Hepatocyte (in vitro differentiated cells): ENCODE data around the gene AMOTL1. TPM values are rescaled to one million over a fixed set of nuclear protein-coding genes. Genes with fewer than 3 reads are reported as not detected.

Experiments used
- DNase-seq: peaks from one replicate; pipeline ENCODE4 v3.0.0-alpha.2; 2016; ENCODE audit warnings: low spot score
- H2AFZ ChIP-seq: fragments of 200-600 bp; sonication (generic); 2 replicates; pipeline ENCODE4 v1.6.0; 2016; ENCODE audit warnings: antibody characterized with exemption, mild to moderate bottlenecking
- H3K27ac ChIP-seq: fragments of 200-600 bp; sonication (generic); 2 replicates; pipeline ENCODE4 v1.5.1; 2016; ENCODE audit warnings: mild to moderate bottlenecking
- H3K27me3 ChIP-seq: fragments of 200-600 bp; sonication (generic); 2 replicates; pipeline ENCODE4 v1.6.1; 2016
- H3K36me3 ChIP-seq: fragments of 200-600 bp; sonication (generic); replicated peaks from 2 replicates; pipeline ENCODE4 v1.5.1; 2016; ENCODE audit warnings: low read depth; ENCODE audit not compliant: insufficient read depth
- H3K4me1 ChIP-seq: fragments of 200-600 bp; sonication (generic); 2 replicates; pipeline ENCODE4 v1.5.1; 2016; ENCODE audit warnings: mild to moderate bottlenecking, moderate library complexity; ENCODE audit not compliant: insufficient read depth
- H3K4me2 ChIP-seq: fragments of 200-600 bp; sonication (generic); 2 replicates; pipeline ENCODE4 v1.6.0; 2016
- H3K4me3 ChIP-seq: fragments of 200-600 bp; sonication (generic); 2 replicates; pipeline ENCODE4 v1.5.1; 2016; ENCODE audit warnings: mild to moderate bottlenecking
- H3K79me2 ChIP-seq: fragments of 200-600 bp; sonication (generic); 2 replicates; pipeline ENCODE4 v1.6.0; 2017; ENCODE audit warnings: mild to moderate bottlenecking
- H3K9me2 ChIP-seq: fragments of 200-600 bp; sonication (generic); replicated peaks from 2 replicates; pipeline ENCODE4 v1.6.0; 2017; ENCODE audit warnings: mild to moderate bottlenecking; ENCODE audit not compliant: insufficient read depth
- H3K9me3 ChIP-seq: fragments of 200-600 bp; sonication (generic); 2 replicates; pipeline ENCODE4 v1.5.1; 2016; ENCODE audit warnings: low read depth, mild to moderate bottlenecking
- H4K20me1 ChIP-seq: fragments of 200-600 bp; sonication (generic); 2 replicates; pipeline ENCODE4 v1.6.0; 2016; ENCODE audit warnings: mild to moderate bottlenecking; ENCODE audit not compliant: insufficient read depth, poor library complexity, severe bottlenecking
- EZH2 ChIP-seq: fragments of 200-600 bp; sonication (generic); IDR thresholded peaks from 2 replicates; pipeline ENCODE4 v1.6.1; 2016; ENCODE audit warnings: antibody characterized with exemption, mild to moderate bottlenecking, borderline replicate concordance
- EZH2phosphoT487 ChIP-seq: fragments of 200-600 bp; sonication (generic); IDR thresholded peaks from one replicate; pipeline ENCODE4 v1.6.1; 2018; ENCODE audit warnings: antibody characterized with exemption, mild to moderate bottlenecking, low read depth, moderate library complexity; ENCODE audit not compliant: unreplicated experiment, severe bottlenecking
- WGBS: methylation state at CpG from one replicate; pipeline ENCODE4 v1.1.6; 2016; ENCODE audit warnings: low lambda C conversion rate; ENCODE audit errors: missing lambda C conversion rate; 5-methylcytosine and 5-hydroxymethylcytosine counted together
- polyA plus RNA-seq: library from polyadenylated mRNA; unstranded; fragments of >200 nt; fragmentation: Nextera tagmentation; extraction: Ambion mirVana; gene quantifications from 2 replicates; pipeline ENCODE4 v1.2.1, GENCODE V29; 2016
- total RNA-seq: library from RNA; depleted of rRNA; stranded (reverse); fragments of >200 nt; gene quantifications from 2 replicates; pipeline ENCODE4 v1.2.3, GENCODE V29; 2014
- TF ChIP-seq, protein P1 (sequence below): fragments of 200-600 bp; sonication (generic); IDR thresholded peaks from 2 replicates; pipeline ENCODE4 v1.5.1; 2016; ENCODE audit warnings: antibody characterized with exemption, mild to moderate bottlenecking; ENCODE audit not compliant: poor library complexity

The AMOTL1 gene
- total and polyA plus RNA-seq, 2 experiments from 2014 or later, result 23.8 to 57.7 TPM

DNA sequence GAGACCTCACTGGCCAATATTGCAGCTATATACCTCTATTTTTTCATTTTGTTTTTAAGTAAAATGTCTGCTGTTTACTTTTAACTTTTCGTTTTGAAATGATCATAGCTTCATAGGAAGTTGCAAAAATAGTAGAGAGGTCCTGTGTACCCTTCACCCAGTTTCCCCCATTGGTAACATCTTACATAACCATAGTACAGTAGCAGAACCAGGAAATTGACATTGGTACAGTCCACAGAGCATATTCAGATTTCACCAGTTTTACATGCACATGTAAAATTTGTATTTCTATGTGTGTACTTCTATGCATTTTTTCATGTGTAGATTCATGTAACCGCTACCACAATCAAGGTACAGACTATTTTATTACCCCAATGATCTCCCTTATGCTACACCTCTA lies 3.8 kb downstream of the AMOTL1 start:
- DNase-seq, result no peak
- H3K27me3 ChIP-seq, result no peaks in the 10 kb centered on the region
- H3K79me2 ChIP-seq, result peaks cover 86% of the 10 kb centered on the region
- TF ChIP-seq EZH2phosphoT487, result no peak
- H2AFZ ChIP-seq, result no peak overlapping the region
- H3K36me3 ChIP-seq, result no peaks in the 10 kb centered on the region
- H3K4me3 ChIP-seq, result peak overlapping the region; percentile 6
- peaks cover 71% of the 10 kb centered on the region for H4K20me1 ChIP-seq
- peak overlapping the region; percentile 74 for H3K4me2 ChIP-seq
- H3K9me3 ChIP-seq, result no peaks in the 10 kb centered on the region
- no peaks in the 10 kb centered on the region for H3K9me2 ChIP-seq
- peaks cover 37% of the 10 kb centered on the region for H3K4me1 ChIP-seq
- H3K27ac ChIP-seq, result no peak overlapping the region
- WGBS, result 97% methylated on average over 2 of the region's 2 CpGs

DNA sequence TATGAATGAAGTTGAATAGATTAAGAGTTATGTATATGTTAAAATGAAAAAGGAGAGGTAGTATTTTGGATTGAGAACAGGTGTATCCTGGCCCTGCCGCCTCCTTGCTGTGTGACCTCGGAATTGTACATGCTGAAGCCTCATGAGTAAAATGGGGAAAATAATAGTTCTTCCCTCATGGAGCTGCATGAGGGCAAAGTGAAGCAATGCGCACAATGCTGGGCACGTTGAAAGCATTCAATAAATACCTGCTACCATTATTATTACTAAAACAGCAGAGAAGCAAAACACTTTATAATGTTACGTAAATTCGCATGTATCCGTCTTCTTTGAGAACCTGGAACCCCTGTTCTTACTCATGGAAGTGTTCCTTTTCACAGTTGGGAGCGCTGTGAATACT lies 5.7 kb downstream of the AMOTL1 start:
- Histone ChIP-seq H3K9me2 (no peaks in the 10 kb centered on the region), H3K4me1 (peaks cover 30% of the 10 kb centered on the region), H3K4me2 (no peak overlapping the region), H3K27ac (no peak overlapping the region), H3K27me3 (no peaks in the 10 kb centered on the region), H3K79me2 (peaks cover 100% of the 10 kb centered on the region), H2AFZ (no peak overlapping the region), H3K36me3 (no peaks in the 10 kb centered on the region), H3K9me3 (no peaks in the 10 kb centered on the region), H3K4me3 (no peak overlapping the region), H4K20me1 (peaks cover 90% of the 10 kb centered on the region)
- no peak for DNase-seq
- TF ChIP-seq EZH2 (no peak), EZH2phosphoT487 (no peak)
- TF ChIP-seq, protein P1, sequence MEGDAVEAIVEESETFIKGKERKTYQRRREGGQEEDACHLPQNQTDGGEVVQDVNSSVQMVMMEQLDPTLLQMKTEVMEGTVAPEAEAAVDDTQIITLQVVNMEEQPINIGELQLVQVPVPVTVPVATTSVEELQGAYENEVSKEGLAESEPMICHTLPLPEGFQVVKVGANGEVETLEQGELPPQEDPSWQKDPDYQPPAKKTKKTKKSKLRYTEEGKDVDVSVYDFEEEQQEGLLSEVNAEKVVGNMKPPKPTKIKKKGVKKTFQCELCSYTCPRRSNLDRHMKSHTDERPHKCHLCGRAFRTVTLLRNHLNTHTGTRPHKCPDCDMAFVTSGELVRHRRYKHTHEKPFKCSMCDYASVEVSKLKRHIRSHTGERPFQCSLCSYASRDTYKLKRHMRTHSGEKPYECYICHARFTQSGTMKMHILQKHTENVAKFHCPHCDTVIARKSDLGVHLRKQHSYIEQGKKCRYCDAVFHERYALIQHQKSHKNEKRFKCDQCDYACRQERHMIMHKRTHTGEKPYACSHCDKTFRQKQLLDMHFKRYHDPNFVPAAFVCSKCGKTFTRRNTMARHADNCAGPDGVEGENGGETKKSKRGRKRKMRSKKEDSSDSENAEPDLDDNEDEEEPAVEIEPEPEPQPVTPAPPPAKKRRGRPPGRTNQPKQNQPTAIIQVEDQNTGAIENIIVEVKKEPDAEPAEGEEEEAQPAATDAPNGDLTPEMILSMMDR, result no peak
- WGBS, result 97% methylated on average over 8 of the region's 8 CpGs

DNA sequence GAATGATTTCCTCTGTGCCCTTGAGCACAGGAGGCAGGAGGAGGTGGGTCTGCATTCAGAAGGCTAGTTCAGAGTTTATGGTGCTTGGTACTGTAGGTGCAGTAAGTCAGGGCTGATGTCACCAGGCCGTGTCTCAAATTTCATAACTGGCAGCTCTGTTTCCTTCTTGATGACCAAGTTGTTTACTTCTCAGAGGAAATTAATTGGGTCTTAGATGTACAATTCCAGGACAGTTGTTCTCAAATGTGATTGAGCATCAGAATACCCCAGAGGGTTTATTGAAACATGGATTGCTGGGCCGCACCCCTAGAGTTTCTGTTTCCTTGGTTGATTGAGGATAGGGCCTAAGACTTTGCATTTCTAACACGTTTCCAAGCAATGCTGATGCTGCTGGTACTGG lies 6.2 kb downstream of the AMOTL1 start:
- H3K9me2 ChIP-seq, result no peaks in the 10 kb centered on the region
- peaks cover 100% of the 10 kb centered on the region for H3K79me2 ChIP-seq
- no peaks in the 10 kb centered on the region for H3K9me3 ChIP-seq
- H2AFZ ChIP-seq, result no peak overlapping the region
- H3K4me1 ChIP-seq, result peaks cover 30% of the 10 kb centered on the region
- no peak overlapping the region for H3K4me3 ChIP-seq
- peaks cover 93% of the 10 kb centered on the region for H4K20me1 ChIP-seq
- 88% methylated on average over 3 of the region's 3 CpGs for WGBS
- H3K36me3 ChIP-seq, result no peaks in the 10 kb centered on the region
- TF ChIP-seq, protein P1, result no peak
- no peak for TF ChIP-seq EZH2
- TF ChIP-seq EZH2phosphoT487, result no peak
- no peak for DNase-seq
- no peak overlapping the region for H3K4me2 ChIP-seq
- H3K27me3 ChIP-seq, result no peaks in the 10 kb centered on the region
- no peak overlapping the region for H3K27ac ChIP-seq

DNA sequence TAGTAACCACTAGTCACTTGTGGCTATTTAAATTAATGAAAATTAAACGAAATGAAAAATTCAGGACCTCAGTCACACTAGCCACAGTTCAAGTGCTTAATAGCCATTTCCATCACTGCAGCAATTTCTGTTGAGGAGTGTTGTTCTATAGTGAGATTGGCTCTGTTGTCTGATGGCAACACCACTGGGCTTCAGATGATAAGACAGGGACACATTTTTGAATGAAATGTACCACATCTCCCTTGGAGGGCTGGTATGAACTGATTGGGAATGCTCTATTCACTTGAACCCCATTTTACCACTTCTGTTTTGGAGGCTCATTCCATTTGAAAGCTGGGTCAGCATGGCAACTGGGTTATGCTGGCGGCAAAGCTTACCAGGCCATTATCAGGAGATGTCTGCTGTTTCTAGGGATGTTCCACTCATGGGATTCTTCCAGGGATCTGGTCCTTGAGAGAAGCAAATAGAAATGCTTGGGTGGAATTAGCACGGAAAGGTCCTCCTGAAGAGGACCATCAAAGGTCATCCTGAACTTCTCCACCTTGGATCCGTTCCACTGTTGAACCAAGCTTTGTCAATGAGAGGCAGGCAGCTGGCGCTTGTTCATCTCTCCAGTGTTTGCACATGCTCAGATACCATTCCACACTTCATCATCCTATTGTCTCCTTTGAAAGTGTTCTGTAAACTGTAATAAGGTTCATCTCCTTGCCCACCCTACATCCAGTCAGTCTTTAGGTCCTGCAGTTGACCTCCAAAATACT lies 7.6 kb downstream of the AMOTL1 start:
- peaks cover 31% of the 10 kb centered on the region for H3K4me1 ChIP-seq

More for the DNA sequence above, 7.6 kb downstream of the AMOTL1 start:
- no peak overlapping the region for H3K4me3 ChIP-seq
- H4K20me1 ChIP-seq, result peaks cover 97% of the 10 kb centered on the region
- peak overlapping the region; percentile 33 for H3K27ac ChIP-seq
- no peaks in the 10 kb centered on the region for H3K9me2 ChIP-seq
- no peaks in the 10 kb centered on the region for H3K36me3 ChIP-seq
- H3K27me3 ChIP-seq, result no peaks in the 10 kb centered on the region
- peaks cover 100% of the 10 kb centered on the region for H3K79me2 ChIP-seq
- peak overlapping the region; percentile 46 for H3K4me2 ChIP-seq
- TF ChIP-seq, protein P1, result no peak
- TF ChIP-seq EZH2phosphoT487, result no peak
- no peak for TF ChIP-seq EZH2
- no peak for DNase-seq
- H2AFZ ChIP-seq, result no peak overlapping the region
- WGBS, result 90% methylated on average over 5 of the region's 5 CpGs
- H3K9me3 ChIP-seq, result no peaks in the 10 kb centered on the region
